Body of pancreas (tissue), 4 donors: ENCODE measurements around the gene POP4.

ENCODE experiments used
- POLR2A ChIP-seq, 3 donors: fragments of 450-650 bp; IDR thresholded peaks; one replicate each; pipeline ENCODE4 v1.6.1; 2016; ENCODE audit warnings: antibody characterized with exemption in 3 of 3, mild to moderate bottlenecking in 2 of 3
- TF ChIP-seq, protein P1 (sequence below), 7 experiments: fragments of 450-650 bp in 4 of 7; fragments of 200-600 bp in 3 of 7; sonication (generic) in 3 of 7; IDR thresholded peaks; one replicate each; pipeline ENCODE4 v1.5.1; 2016 to 2019; ENCODE audit warnings: antibody characterized with exemption in 7 of 7

DNA sequence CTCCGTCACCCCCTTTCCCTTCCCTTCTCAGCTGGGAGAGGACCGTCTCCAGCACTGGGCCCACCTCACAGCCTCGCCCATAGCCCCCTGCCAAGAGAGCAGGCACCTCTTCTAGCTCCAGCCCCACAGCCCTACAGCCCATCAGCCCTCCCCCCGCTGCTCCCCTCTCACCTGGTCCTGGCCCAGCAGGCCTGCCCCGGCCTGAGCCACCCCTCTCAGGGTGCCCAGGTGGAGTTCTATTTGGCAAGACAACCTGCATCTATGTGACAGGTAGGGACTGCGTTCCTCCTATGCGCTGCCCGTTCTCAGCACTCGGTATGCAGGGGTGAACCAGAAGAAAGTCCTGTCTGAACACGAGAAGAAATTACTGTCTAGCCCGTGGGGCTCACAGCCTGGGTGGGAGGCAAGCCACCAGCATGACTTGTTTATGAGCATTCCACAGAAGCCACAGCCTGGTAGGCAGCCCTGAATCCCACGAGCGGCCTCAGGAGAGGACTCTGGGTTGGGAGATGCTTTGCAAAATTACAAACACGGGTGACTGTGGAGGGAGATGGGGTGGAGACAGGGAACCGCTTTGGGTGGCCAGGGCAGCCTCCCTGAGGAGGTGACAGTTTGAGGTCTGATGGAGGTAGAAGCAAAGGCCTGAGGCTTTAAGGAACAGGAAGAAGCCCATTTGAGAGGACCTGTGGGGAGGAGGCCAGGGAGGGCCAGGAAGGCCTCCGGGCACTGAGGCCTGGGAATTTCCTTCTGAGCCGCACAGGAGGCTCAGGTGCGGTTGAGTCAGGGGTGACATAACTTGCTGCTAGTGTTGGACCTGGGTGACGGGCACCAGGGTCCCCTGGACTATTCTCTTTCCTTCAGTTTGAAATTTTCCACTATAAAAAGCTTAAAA, 58.0 kb downstream of the POP4 start:
- TF ChIP-seq, protein P1, sequence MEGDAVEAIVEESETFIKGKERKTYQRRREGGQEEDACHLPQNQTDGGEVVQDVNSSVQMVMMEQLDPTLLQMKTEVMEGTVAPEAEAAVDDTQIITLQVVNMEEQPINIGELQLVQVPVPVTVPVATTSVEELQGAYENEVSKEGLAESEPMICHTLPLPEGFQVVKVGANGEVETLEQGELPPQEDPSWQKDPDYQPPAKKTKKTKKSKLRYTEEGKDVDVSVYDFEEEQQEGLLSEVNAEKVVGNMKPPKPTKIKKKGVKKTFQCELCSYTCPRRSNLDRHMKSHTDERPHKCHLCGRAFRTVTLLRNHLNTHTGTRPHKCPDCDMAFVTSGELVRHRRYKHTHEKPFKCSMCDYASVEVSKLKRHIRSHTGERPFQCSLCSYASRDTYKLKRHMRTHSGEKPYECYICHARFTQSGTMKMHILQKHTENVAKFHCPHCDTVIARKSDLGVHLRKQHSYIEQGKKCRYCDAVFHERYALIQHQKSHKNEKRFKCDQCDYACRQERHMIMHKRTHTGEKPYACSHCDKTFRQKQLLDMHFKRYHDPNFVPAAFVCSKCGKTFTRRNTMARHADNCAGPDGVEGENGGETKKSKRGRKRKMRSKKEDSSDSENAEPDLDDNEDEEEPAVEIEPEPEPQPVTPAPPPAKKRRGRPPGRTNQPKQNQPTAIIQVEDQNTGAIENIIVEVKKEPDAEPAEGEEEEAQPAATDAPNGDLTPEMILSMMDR (IDR thresholded peaks at IDR 0.05): no peak
- TF ChIP-seq POLR2A (IDR thresholded peaks at IDR 0.05): no peak
